Measurements from ENCODE around the gene MOCS1. TPM values are rescaled to one million over a fixed set of nuclear protein-coding genes. Genes with fewer than 3 reads are reported as not detected.

Gene MOCS1
- total RNA-seq, 4 donors from 2014 or later, result 24.0 to 33.0 (median 29.3) TPM

GRCh38 chr6:39859025-39859424 lies 75.2 kb downstream of the MOCS1 start:
- peaks cover 0 to 81% of the 10 kb centered on the region in 2 donors for H3K36me3 ChIP-seq
- no peaks in the 10 kb centered on the region for H3K27me3 ChIP-seq
- TF ChIP-seq POLR2A (IDR thresholded peaks at IDR 0.05) (no peak), CTCF (IDR thresholded peaks at IDR 0.05) (no peak), POLR2AphosphoS5 (IDR thresholded peaks at IDR 0.05) (no peak), EP300 (IDR thresholded peaks at IDR 0.05) (no peak)
- no peaks in the 10 kb centered on the region for H3K9me3 ChIP-seq
- 78 to 88% methylated on average over 2 of the region's 2 CpGs for WGBS, 2 donors (ENCODE audit: low coverage in 1 of 2)
- peak overlapping the region in 2 of 4 donors; percentile 20 to 33 for H3K27ac ChIP-seq
- no peak for ATAC-seq
- no peak overlapping the region for H3K4me3 ChIP-seq
- peaks cover 3 to 72% (median 3%) of the 10 kb centered on the region in 3 donors for H3K4me1 ChIP-seq

GRCh38 chr6:39855356-39855995 lies 78.8 kb downstream of the MOCS1 start:
- Histone ChIP-seq H3K4me1 (peaks cover 14 to 81% (median 25%) of the 10 kb centered on the region in 3 donors), H3K27ac (peak overlapping the region in 3 of 4 donors; percentile 66 to 82 (median 66)), H3K36me3 (peaks cover 0 to 45% of the 10 kb centered on the region in 2 donors), H3K9me3 (no peaks in the 10 kb centered on the region), H3K27me3 (no peaks in the 10 kb centered on the region), H3K4me3 (no peak overlapping the region)
- ATAC-seq, result no peak
- TF ChIP-seq POLR2AphosphoS5 (IDR thresholded peaks at IDR 0.05), result no peak
- no peak for TF ChIP-seq CTCF (IDR thresholded peaks at IDR 0.05)
- TF ChIP-seq POLR2A (IDR thresholded peaks at IDR 0.05), result no peak
- TF ChIP-seq EP300 (IDR thresholded peaks at IDR 0.05), result no peak
- 48 to 82% methylated on average over 3 to 4 of the region's 7 CpGs for WGBS, 2 donors (ENCODE audit: low coverage in 1 of 2)

Other genes starting within 250 kb of the MOCS1 start
- gene KIF6, start 209.1 kb downstream of the MOCS1 start, total RNA-seq, result 1 to 10 TPM in 2 of 4 donors, under 1 TPM in 2; 0.47 to 2.3 (median 0.97) TPM
- 100 to 1,000 TPM; 200 to 373 (median 270) TPM for gene DAAM2, start 142.1 kb downstream of the MOCS1 start, total RNA-seq

All from gastroesophageal sphincter (tissue), 4 donors.